IMR-90 (cell line): ENCODE results near the gene KIAA0825. TPM values are rescaled to one million over a fixed set of nuclear protein-coding genes. Genes with fewer than 3 reads are reported as not detected.

Experiments
- ATAC-seq: fragments of 200-7000 bp; cut with Tn5 transposase; 2 replicates; pipeline ENCODE4 v1.9.1; 2020; ENCODE audit warnings: low read depth, mild to moderate bottlenecking, moderate library complexity
- BruUV-seq: library from RNA; stranded (reverse); fragments of 400-500 nt; replicated peaks from 2 replicates; lab custom pipeline; 2021; lab: Mats Ljungman, UMichigan
- CTCF ChIA-PET: fragments of 300-600 bp; formaldehyde crosslinking; extraction: SDS; loops from one replicate; lab custom pipeline; 2021; ENCODE audit warnings: antibody characterized with exemption; lab: Yijun Ruan, JAX
- POLR2A ChIA-PET: fragments of 300-600 bp; sonication (Branson Sonifier 250); formaldehyde crosslinking; loops from one replicate; lab custom pipeline; 2022; ENCODE audit warnings: antibody characterized with exemption; ENCODE audit not compliant: unreplicated experiment; lab: Charles Lee
- DNase-seq: peaks from one replicate; pipeline ENCODE4 v3.0.0; 2013
- H2AFZ ChIP-seq: replicated peaks from 2 replicates; pipeline ENCODE3; 2013; ENCODE audit warnings: low read length, mild to moderate bottlenecking; ENCODE audit not compliant: poor library complexity
- H2AK5ac ChIP-seq: 2 replicates; pipeline ENCODE4 v1.6.1; 2013; ENCODE audit warnings: low read depth, low read length, inconsistent platforms
- H2AK9ac ChIP-seq: replicated peaks from 2 replicates; pipeline ENCODE3; 2013; ENCODE audit warnings: mild to moderate bottlenecking, low read depth, low read length, moderate library complexity; ENCODE audit not compliant: poor library complexity
- H2BK120ac ChIP-seq: 2 replicates; pipeline ENCODE4 v1.6.1; 2013; ENCODE audit warnings: low read depth, low read length, inconsistent platforms
- H2BK15ac ChIP-seq: 3 replicates; pipeline ENCODE4 v1.6.1; 2013; ENCODE audit warnings: low read depth, low read length, inconsistent platforms
- H2BK20ac ChIP-seq: 2 replicates; pipeline ENCODE4 v1.6.1; 2013; ENCODE audit warnings: low read depth, mild to moderate bottlenecking, inconsistent platforms, low read length, moderate library complexity
- H2BK5ac ChIP-seq: 2 replicates; pipeline ENCODE4 v1.6.1; 2013; ENCODE audit warnings: mild to moderate bottlenecking, low read depth, low read length, inconsistent platforms; ENCODE audit not compliant: poor library complexity, severe bottlenecking
- H3K14ac ChIP-seq: replicated peaks from 2 replicates; pipeline ENCODE4 v1.6.1; 2013; ENCODE audit warnings: low read depth, low read length, inconsistent platforms
- H3K18ac ChIP-seq: 2 replicates; pipeline ENCODE4 v1.6.1; 2013; ENCODE audit warnings: low read depth, low read length, control low read depth
- H3K23ac ChIP-seq: 2 replicates; pipeline ENCODE4 v1.6.1; 2013; ENCODE audit warnings: low read depth, low read length, inconsistent platforms
- H3K27ac ChIP-seq: 2 replicates; pipeline ENCODE4 v1.5.1; 2013; ENCODE audit warnings: mild to moderate bottlenecking, control low read depth, low read length; ENCODE audit not compliant: insufficient read depth
- H3K27me3 ChIP-seq: 2 replicates; pipeline ENCODE4 v1.6.1; 2013; ENCODE audit warnings: low read length; ENCODE audit not compliant: control insufficient read depth, insufficient read depth
- H3K36me3 ChIP-seq: 2 replicates; pipeline ENCODE4 v1.6.1; 2013; ENCODE audit warnings: low read length, mixed read lengths; ENCODE audit not compliant: control insufficient read depth, insufficient read depth
- H3K4ac ChIP-seq: 2 replicates; pipeline ENCODE4 v1.6.1; 2013; ENCODE audit warnings: low read depth, low read length, inconsistent platforms
- H3K4me1 ChIP-seq: 2 replicates; pipeline ENCODE4 v1.6.1; 2013; ENCODE audit warnings: low read length, mixed read lengths; ENCODE audit not compliant: control insufficient read depth, insufficient read depth
- H3K4me2 ChIP-seq: 2 replicates; pipeline ENCODE4 v1.6.1; 2013; ENCODE audit warnings: low read depth, mild to moderate bottlenecking, control low read depth, low read length, moderate library complexity
- H3K4me3 ChIP-seq: 2 replicates; pipeline ENCODE4 v1.5.1; 2013; ENCODE audit warnings: low read depth, mild to moderate bottlenecking, control low read depth, low read length, moderate library complexity; ENCODE audit not compliant: insufficient read depth
- H3K56ac ChIP-seq: 2 replicates; pipeline ENCODE4 v1.6.1; 2013; ENCODE audit warnings: low read length, inconsistent platforms; ENCODE audit not compliant: insufficient read depth; ENCODE audit errors: extremely low read depth
- H3K79me1 ChIP-seq, 2 experiments: 2 replicates each; pipeline ENCODE4 v1.6.1; 2013; ENCODE audit warnings: low read length in 2 of 2, inconsistent platforms in 1 of 2, low read depth in 1 of 2
- H3K9ac ChIP-seq: 2 replicates; pipeline ENCODE4 v1.6.1; 2013; ENCODE audit warnings: low read depth, low read length, control low read depth
- H3K9me1 ChIP-seq: 2 replicates; pipeline ENCODE4 v1.6.1; 2013; ENCODE audit warnings: low read length, inconsistent platforms; ENCODE audit not compliant: insufficient read depth
- H3K9me3 ChIP-seq: 2 replicates; pipeline ENCODE4 v1.6.1; 2013; ENCODE audit warnings: low read length; ENCODE audit not compliant: control insufficient read depth, insufficient read depth
- H4K20me1 ChIP-seq: 2 replicates; pipeline ENCODE4 v1.6.1; 2013; ENCODE audit warnings: low read length, inconsistent platforms; ENCODE audit not compliant: insufficient read depth
- H4K5ac ChIP-seq: 2 replicates; pipeline ENCODE4 v1.6.1; 2013; ENCODE audit warnings: mild to moderate bottlenecking, low read depth, low read length, control low read depth
- H4K8ac ChIP-seq, 2 experiments: 2 replicates each; pipeline ENCODE4 v1.6.1; 2013; ENCODE audit warnings: low read depth in 2 of 2, low read length in 2 of 2, control low read depth in 1 of 2, inconsistent platforms in 1 of 2
- H4K91ac ChIP-seq: 2 replicates; pipeline ENCODE4 v1.6.1; 2013; ENCODE audit warnings: low read depth, low read length, inconsistent platforms; ENCODE audit not compliant: insufficient read depth
- FOS ChIP-seq: fragments of 150-350 bp; IDR thresholded peaks from 2 replicates; pipeline ENCODE4 v1.6.1; 2016; ENCODE audit warnings: low read depth, low read length
- NFE2L2 ChIP-seq: fragments of 150-350 bp; IDR thresholded peaks from 2 replicates; pipeline ENCODE4 v1.6.1; 2016; ENCODE audit warnings: low read depth, mild to moderate bottlenecking, low read length
- RCOR1 ChIP-seq: IDR thresholded peaks from 2 replicates; pipeline ENCODE4 v1.6.1; 2012; ENCODE audit warnings: mild to moderate bottlenecking, low read length, improper control_type of control experiment; ENCODE audit not compliant: insufficient replicate concordance
- WGBS, 2 experiments: methylation state at CpG; one replicate each; pipeline versions ENCODE4 v1.1.5 to v1.1.7; 2013; ENCODE audit warnings: missing lambda C conversion rate in 2 of 2; ENCODE audit not compliant: insufficient read length in 1 of 2; ENCODE audit errors: extremely low coverage in 2 of 2; 5-methylcytosine and 5-hydroxymethylcytosine counted together
- dilution Hi-C: fragments of 300-500 bp; cut with HindIII; formaldehyde crosslinking; loops from one replicate; pipeline ENCODE4 v1.14.3; 2018; ENCODE audit warnings: low sequenced_read_pairs; ENCODE audit not compliant: unreplicated experiment
- in situ Hi-C: fragments of 300-500 bp; cut with MboI; formaldehyde crosslinking; loops from 3 replicates; pipeline ENCODE4 v1.14.3; 2019; ENCODE audit warnings: low sequenced_read_pairs, inconsistent platforms, mixed read lengths
- intact Hi-C: fragments of 100-400 bp; cut with micrococcal nuclease; formaldehyde crosslinking; loops from 2 replicates; pipeline ENCODE4 v1.10.0; 2022
- polyA plus RNA-seq, 3 experiments: library from polyadenylated mRNA; depleted of rRNA; stranded (reverse); fragments of >200 nt; gene quantifications; 2 replicates each; pipeline ENCODE4 v1.2.3, GENCODE V29; 2012; ENCODE audit warnings: low replicate concordance in 1 of 3
- total RNA-seq: library from RNA; depleted of rRNA; stranded (reverse); fragments of >200 nt; gene quantifications from 2 replicates; pipeline ENCODE4 v1.2.3, GENCODE V29; 2012

Gene KIAA0825
- total and polyA plus RNA-seq, 2 of the 4 experiments (the other 2 are of a cell fraction), result 0.46 to 1.8 TPM

DNA sequence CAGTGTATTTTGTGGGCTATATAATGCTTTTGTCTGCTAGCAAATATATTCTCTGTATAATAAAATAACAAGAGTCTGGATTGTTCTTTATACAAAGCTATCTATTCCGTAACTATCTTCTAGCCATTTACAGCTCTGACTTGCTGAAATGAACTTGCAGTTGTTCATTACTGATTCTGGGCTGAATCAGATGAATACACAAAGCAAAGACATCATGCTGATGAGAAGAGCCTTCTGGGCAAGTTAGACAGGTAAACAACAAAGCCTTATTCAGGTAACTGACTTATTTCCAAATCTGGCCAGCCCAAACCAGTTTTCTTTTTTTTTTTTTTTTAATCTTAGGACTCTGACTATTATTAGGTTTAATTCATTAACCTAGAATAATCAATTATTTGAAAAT, 255.5 kb downstream of the KIAA0825 start:
- DNase-seq (no peak), ATAC-seq (no peak)
- H3K23ac ChIP-seq, result no peak overlapping the region
- dilution Hi-C loops (no loop called here), in situ Hi-C loops (no loop called here), intact Hi-C loops (no loop called here)
- ChIA-PET POLR2A (no interaction called here), CTCF (no interaction called here)
- H4K20me1 ChIP-seq, result no peaks in the 10 kb centered on the region
- H4K8ac ChIP-seq, result no peak overlapping the region
- no peaks in the 10 kb centered on the region for H3K79me1 ChIP-seq
- no peaks in the 10 kb centered on the region for H3K4me1 ChIP-seq
- TF ChIP-seq NFE2L2, result no peak
- TF ChIP-seq FOS, result no peak
- no peak for TF ChIP-seq RCOR1
- H2AK9ac ChIP-seq, result no peak overlapping the region
- H3K27ac ChIP-seq, result no peak overlapping the region
- no peak overlapping the region for H3K4me3 ChIP-seq
- no peak overlapping the region for H4K5ac ChIP-seq
- H3K27me3 ChIP-seq, result no peaks in the 10 kb centered on the region
- no peak overlapping the region for H2BK120ac ChIP-seq
- H3K18ac ChIP-seq, result no peak overlapping the region
- H4K91ac ChIP-seq, result no peak overlapping the region
- no peak overlapping the region for H2AFZ ChIP-seq
- H3K9me3 ChIP-seq, result no peaks in the 10 kb centered on the region
- no peak overlapping the region for H2AK5ac ChIP-seq
- no CpG with 5 or more reads among the region's 1 CpG for WGBS, 2 experiments
- no peak overlapping the region for H3K4me2 ChIP-seq
- no peak overlapping the region for H2BK20ac ChIP-seq
- no peak overlapping the region for H2BK5ac ChIP-seq
- no TSS peak for BruUV-seq
- no peak overlapping the region for H3K4ac ChIP-seq
- H2BK15ac ChIP-seq, result no peak overlapping the region
- H3K14ac ChIP-seq, result no peak overlapping the region
- H3K9me1 ChIP-seq, result no peaks in the 10 kb centered on the region
- no peak overlapping the region for H3K56ac ChIP-seq
- no peaks in the 10 kb centered on the region for H3K36me3 ChIP-seq
- no peak overlapping the region for H3K9ac ChIP-seq
